NCI-H146 treated with DMSO at 0.1 percent for 48 hours (cell line): ENCODE results near the gene TTC5.
"Not testable (repeated sequence)": the region's sequence is repeated elsewhere in the genome, so short reads cannot be mapped to it uniquely, and the experiment has no call there.

ENCODE experiments used
- DNase-seq: peaks from one replicate; lab custom pipeline; 2025; ENCODE audit not compliant: unreplicated experiment; lab: John Stamatoyannopoulos, UW

Gene TTC5, protein sequence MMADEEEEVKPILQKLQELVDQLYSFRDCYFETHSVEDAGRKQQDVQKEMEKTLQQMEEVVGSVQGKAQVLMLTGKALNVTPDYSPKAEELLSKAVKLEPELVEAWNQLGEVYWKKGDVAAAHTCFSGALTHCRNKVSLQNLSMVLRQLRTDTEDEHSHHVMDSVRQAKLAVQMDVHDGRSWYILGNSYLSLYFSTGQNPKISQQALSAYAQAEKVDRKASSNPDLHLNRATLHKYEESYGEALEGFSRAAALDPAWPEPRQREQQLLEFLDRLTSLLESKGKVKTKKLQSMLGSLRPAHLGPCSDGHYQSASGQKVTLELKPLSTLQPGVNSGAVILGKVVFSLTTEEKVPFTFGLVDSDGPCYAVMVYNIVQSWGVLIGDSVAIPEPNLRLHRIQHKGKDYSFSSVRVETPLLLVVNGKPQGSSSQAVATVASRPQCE

GRCh38 chr14:20305265-20306078 is at the start of gene TTC5:
Gene TTC5 (minus strand): TSS chr14:20305951. CDS start chr14:20305937, 14 bp downstream.
- peak; percentile 70 for DNase-seq

GRCh38 chr14:20350860-20351259 is 45.1 kb upstream of the TTC5 start:
- no peak for DNase-seq

- no peak for DNase-seq
Measured at GRCh38 chr14:20350282-20350681, 44.5 kb upstream of the TTC5 start.

DNA sequence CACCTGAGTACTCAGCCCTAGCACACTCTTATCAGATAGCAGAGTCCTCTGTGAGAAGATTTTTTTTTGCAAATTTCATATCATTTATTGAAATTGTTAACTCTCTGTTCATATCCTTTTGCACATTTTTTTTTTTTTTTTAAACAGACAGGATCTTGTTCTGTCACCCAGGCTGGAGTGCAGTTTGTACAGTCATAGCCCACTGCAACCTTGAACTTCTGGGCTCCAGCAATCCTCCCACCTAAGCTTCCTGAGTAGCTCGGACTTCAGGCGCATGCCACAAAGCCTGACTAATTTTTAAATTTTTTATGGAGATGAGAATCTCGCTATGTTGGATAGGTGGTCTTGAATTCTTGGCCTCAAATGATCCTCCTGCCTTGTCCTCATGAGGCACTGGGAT is 42.0 kb upstream of the TTC5 start:
- DNase-seq, result no peak

DNA sequence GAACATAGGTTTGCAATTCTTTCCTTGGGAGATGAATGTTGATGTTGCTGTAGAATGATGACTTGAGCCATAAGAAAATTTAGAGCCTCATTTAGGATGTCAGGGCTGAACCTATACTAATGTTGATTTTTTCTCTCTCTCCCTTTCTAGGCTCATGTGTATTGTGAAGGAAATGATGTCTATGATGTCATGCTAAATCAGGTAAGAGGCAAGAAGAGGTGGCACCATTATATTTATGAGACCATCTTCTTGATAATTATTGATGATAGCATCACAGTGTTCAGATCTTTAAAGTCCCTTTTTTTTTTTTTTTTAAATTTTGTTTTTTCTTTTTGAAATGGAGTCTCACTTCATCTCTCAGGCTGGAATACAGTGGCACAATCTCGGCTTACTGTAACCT is 41.0 kb upstream of the TTC5 start:
- DNase-seq, result no peak

- no peak for DNase-seq
Measured at GRCh38 chr14:20345366-20345765, 39.6 kb upstream of the TTC5 start.

- DNase-seq, result peak; percentile 26
Measured at GRCh38 chr14:20343862-20344220, 38.1 kb upstream of the TTC5 start.

DNA sequence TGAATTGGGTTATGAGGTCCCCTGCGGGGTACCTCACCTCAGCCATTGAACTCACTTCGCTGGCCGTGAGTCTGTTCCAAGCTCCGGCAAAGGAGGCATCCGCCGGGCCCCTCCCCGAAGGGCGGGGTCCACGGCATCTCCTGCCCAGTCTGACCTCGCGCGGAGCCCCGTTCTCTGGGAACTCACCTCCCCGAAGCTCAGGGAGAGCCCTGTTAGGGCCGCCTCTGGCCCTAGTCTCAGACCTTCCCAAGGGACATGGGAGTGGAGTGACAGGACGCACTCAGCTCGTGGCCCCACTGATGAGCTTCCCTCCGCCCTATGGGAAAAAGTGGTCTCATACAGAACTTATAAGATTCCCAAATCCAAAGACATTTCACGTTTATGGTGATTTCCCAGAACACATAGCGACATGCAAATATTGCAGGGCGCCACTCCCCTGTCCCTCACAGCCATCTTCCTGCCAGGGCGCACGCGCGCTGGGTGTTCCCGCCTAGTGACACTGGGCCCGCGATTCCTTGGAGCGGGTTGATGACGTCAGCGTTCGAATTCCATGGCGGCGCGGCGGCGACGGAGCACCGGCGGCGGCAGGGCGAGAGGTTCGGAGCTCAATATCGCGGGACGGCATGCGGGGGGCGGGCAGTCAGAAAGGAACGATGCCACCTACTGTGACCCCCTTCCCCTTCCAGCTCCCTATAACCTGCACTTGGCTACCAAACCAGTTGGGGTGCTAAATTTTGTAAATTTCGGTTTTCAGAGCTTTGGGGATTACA is 37.5 kb upstream of the TTC5 start, which contains the start of gene PARP2:
Gene PARP2 (plus strand): TSS at position 544 of the 770 bp plus-strand sequence. CDS start 7 bp downstream, at position 551.
- DNase-seq, result peak; percentile 97

DNA sequence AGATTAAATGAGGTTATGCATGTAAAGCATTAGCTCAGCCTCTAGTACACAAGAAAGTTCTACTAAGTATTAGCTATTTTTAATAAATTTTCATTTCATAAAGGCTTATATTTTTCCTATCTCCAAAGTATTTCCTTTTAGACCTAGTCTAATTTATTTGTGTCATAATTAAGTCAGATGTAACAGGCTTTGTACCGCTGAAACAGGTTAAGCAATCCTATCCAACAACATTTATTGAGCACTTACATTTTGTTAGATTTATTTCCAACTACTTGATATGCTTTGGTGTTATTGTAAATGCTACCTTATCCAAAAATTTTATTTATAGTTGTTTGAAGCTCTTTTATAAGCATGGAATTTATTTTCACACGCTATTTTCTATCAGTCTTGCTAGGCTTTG is 35.9 kb upstream of the TTC5 start:
- no peak for DNase-seq

DNA sequence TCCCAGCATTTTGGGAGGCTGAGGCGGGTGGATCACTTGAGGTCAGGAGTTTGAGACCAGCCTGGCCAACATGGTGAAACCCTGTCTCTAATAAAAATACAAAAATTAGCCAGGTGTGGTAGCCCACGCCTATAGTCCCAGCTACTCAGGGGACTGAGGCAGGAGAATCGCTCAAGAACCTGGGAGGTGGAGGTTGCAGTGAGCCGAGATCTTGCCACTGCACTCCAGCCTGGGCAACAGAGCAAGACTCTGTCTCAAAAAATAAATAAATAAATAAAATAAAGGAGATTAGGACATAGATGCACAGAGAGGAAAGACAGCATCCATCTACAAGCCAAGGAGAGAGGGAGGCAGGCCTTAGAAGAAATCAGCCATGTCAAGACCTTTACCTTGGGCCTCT is 35.3 kb upstream of the TTC5 start:
- not testable (repeated sequence) for DNase-seq

GRCh38 chr14:20334017-20334416 is 28.3 kb upstream of the TTC5 start:
- no peak for DNase-seq

GRCh38 chr14:20333494-20333841 is 27.7 kb upstream of the TTC5 start:
- no peak for DNase-seq

- peak; percentile 84 for DNase-seq
Measured at GRCh38 chr14:20332788-20333493, 27.2 kb upstream of the TTC5 start, which contains the start of gene CCNB1IP1. Gene CCNB1IP1 (minus strand): TSS chr14:20333279. CDS start chr14:20316523, 16,756 bp downstream.

DNA sequence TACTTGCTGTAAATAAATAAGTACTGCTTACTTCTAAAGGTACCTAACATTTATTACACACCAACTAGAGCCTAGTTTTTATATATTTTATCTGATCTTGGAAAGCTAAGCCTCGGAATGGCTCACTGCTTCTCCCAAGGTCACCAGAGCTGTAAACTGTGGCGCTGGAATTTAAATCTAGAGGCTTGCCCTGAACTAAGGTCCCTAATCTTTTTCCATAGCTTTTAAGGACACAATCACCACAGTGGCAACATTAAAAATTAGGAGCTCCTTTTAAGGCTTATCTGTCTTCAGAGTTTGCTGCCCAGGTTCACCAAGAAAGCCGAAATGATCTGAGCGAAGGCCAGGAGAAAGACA is 26.7 kb upstream of the TTC5 start:
- no peak for DNase-seq

DNA sequence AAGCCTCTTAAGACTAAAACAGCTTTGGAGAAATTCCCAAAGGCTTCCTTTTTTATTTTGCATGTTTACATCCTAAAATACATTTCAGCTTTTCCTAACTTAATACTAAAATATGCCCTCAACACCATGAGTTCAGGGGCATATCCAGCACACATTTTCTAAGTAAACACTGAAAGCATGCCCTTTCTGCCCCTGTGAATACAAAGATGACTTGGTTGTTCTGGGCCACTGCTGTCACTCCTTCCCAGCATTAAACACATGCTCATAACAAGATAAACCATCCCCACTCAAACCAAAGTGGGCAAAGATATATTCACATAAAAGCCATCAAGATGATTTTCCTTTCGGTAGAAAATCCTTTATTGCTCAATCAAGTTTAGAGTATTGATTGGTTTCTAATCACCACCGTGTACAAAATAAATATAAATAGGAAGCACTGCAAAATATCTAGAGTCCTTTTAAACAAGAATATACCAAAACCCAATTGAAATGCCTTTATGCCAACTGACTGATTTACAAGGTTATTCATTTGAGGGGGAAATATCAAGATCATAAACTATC is 25.4 kb upstream of the TTC5 start:
- no peak for DNase-seq

DNA sequence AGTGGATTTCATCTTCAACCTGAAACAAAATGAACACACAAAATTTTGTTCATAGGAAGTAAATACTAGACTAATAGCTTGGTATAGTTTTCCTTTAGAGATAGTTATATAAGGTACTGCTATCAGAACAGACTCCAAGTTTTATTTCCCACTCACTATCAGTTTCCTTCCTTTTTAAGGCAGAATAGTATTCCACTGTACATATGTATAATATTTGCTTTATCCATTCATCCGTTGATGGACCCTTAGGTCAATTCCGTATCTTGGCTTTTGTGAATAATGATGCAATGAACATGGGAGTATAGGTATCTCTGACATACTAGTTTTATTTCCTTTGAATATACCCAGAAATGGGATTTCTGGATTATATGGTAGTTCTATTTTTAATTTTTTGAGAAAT is 23.6 kb upstream of the TTC5 start:
- no peak for DNase-seq

DNA sequence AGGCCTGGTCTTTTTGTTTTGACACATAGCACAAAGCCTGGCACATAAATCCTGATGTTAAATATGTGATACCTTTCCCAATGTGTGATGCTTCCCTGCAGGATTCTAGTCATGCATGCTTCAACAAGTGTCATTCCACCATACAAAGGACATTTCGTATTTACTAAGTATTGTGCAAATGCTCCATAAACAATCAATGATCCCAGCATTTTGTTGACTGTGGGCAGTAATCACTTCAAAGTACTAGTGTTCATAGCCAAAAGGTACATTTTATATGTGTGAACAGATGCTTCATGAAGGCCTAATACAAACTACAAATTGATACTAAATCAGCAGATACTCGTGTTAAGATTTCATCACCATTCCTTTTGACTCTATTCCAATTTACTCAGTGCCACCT is 23.0 kb upstream of the TTC5 start:
- no peak for DNase-seq

DNA sequence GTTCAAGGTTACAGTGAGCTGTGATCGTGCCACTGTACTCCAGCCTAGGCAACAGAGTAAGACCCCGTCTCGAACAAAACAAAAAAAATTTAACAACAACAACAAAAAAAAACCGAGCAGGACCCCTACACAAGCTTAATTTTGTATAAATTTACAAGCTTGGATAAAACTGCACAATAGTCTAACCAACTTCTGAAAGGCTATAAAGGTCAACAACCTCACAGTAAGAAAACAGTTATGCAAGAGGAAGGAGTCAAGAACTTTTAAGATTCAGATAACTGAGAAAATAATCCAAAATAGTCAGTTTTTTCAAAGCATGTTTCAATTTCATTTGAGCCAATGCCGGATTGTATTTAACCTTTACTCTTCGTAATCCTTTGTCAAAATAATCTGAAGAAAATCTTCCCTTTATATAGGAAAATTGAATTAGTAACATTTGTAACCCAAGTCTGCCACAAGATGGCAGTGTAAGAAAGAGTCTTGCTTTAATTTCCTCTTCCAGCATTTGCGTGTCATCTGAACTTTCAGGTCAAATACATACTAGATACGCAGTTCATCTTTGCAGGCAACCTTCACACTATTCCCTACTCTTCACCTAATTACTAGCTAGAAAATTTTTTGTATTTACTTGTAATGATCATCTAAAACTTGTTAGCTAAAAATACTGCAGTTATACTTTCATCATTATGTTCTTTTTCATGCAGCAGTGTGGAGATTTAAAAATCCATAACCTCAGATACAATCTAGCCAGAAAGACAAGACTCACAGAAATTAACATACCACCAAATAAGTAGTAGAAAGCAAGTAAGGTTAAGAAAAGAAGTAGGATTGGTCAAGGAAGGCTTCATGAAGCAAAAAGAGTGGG is 21.5 kb upstream of the TTC5 start:
- DNase-seq, result peak; percentile 46

DNA sequence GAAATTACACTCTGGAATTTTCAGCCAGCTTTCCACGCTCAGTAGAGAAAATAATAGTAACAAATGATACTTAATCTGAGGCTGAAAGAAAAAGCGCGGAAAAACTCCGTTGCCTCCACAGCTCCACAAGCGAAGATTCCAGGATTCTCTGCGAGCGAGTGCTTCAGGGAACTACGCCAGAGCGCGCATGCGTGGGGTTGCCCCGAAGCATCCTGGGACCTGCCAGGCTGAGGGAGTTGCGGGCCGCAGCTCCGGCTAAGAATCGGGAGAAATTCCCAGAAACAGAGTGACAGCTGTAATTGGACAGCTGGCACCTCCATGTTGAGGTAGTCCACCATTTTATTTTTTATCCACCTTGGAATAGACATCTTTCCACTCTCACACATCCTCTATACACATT is 12.0 kb upstream of the TTC5 start:
- DNase-seq, result no peak

DNA sequence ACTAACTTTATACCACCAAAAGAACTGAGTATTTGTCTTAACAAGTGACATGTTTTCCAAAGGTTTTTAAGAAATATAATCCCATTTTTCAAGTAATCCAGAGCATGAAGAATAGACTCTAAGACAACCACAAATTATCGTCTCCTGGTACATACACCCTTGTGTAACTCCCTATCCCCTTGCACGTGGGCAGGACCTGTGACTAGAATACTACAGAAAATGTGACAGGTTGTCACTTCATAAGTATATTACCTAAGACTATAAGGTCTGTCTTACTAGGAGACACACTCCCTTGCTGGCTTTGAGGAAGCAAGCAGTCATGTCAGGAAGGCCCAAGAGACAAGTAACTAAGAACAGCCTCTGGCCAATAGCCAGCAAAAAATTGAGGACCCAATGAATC is 8.3 kb upstream of the TTC5 start:
- DNase-seq, result no peak
